Measurements from ENCODE around the gene POLR3A.
"Not testable (repeated sequence)": the region's sequence is repeated elsewhere in the genome, so short reads cannot be mapped to it uniquely, and the experiment has no call there.

POLR3A gene

DNA sequence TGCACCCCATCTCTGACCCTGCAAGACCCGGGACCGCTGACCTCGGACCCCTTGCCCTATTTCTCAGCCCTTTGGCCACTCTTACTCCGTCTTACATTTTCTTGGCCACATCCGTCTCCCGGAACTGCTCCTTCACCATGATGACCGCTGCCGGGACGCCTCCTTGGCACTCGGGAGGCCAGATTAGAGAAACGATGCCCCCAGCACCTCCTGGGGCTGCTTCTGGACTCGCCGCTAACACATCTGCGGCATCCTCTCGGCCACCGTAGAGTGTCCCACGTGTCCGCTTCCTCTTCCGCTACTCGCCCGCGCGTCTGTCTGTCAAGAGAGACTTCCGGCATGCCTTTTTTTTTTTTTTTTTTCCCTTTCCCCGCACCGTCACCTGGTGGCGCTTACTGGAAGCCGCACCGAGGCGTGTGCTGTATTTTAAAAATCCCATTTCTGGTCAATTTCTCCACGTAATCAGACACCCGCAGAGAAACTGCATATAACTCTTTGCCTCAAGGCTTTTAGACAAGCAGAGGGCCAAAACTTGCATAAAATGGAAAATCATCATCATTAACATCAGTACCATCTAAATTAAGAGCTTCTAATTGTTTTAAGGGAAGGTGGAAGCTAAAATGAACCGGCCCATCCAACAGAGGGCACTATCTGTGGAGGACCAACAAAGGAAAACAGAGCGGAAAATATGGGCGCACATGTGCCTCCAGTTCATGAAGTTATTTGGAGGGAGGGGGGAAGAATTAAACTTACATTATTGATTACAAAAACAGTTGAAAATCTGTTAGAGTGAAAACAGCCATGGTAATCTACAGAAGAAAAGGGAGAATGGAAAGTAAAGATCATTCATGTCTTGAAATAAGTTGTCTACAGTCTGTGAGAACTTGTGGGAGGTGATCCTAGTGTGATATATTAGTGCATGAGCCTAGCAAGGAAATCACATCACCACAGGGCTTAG, at the start of gene POLR3A:
Gene POLR3A (minus strand): TSS at position 247 of the 958 bp plus-strand sequence. CDS start 108 bp downstream, at position 139.
- peak; percentile 91 to 93 for DNase-seq

DNA sequence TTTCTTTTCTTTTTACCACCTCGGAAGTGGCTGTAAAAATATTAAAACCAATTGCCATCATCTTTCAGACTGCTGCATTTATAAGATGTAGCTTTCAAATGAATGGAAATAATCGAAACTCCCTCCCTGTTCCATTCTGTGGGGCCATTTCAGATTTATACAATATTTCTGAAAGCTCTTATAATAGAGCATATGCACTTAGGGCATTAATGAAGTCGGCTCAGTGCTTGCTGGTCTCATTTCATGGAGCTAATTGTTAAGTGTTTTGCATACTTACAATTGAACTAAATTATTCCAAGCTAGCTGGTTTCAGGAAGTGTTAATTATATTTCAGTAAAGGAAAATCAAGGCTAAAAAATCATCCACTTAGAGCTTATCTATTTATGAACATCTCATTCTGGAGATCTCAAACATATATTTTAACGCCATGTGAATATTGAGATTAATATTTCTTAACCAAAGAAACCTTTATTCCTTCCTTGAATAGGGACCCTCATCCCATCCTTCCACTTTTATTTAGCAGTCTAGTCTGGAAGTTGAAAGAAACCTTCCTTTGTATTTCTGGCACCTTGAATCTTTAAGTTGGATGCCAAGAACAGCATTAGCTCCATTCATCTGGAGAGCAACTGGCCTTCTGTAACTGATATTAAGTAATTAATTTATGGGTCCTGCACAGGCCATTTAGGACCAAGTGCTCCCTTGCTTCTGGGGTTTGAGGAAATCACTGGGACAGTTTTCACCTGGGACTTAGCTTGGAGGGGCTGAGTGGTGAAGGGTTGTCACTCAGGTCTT, 49.4 kb upstream of the POLR3A start:
- DNase-seq, result no peak

- not testable (repeated sequence) for DNase-seq
Observed at GRCh38 chr10:78075806-78076205, 46.5 kb upstream of the POLR3A start.

DNA sequence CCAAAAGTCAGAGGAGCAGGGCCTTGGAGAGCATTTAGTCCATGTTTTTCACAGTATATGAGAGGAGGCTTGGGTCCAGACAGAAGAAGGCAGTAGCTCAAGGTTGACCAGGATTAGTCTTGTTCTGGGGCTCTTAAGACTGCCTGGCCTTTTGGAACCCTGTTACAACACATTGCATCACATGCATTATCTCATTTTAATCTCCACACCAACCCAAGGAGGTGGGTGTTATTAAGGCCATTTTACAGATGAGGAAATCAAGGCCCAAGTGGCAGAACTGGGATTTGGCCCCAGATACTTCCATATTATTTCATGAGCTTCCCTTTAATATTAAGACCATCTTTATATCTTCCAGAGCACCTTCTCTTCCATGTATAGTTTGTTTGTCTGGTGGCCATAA, 43.2 kb upstream of the POLR3A start:
- DNase-seq, result no peak

GRCh38 chr10:78071857-78072179, 42.5 kb upstream of the POLR3A start:
- DNase-seq, result no peak

- DNase-seq, result no peak
Observed at GRCh38 chr10:78071140-78071856, 42.0 kb upstream of the POLR3A start.

- DNase-seq, result no peak
Observed at GRCh38 chr10:78070726-78071125, 41.4 kb upstream of the POLR3A start.

GRCh38 chr10:78070064-78070463, 40.7 kb upstream of the POLR3A start:
- DNase-seq, result not testable (repeated sequence)

DNA sequence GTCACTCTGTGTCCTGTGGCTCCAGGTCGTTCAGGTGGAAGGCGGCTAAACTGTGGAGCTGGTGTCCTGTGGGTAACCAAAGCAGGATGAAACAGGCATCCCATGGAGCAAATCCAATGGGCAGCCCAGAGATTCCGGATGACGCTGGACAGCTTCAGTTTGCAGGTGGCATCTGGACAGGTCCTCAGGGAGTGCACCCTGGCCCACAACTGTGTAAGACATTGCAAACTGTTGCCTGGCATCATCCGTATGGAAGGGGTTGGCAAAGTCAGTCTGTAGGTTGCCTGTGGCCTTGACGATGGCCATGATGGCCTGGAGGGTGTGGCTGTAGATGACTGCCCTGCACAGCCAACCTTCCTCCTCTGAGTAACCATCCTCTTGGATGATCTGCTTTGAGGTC, 39.8 kb upstream of the POLR3A start:
- no peak for DNase-seq

DNA sequence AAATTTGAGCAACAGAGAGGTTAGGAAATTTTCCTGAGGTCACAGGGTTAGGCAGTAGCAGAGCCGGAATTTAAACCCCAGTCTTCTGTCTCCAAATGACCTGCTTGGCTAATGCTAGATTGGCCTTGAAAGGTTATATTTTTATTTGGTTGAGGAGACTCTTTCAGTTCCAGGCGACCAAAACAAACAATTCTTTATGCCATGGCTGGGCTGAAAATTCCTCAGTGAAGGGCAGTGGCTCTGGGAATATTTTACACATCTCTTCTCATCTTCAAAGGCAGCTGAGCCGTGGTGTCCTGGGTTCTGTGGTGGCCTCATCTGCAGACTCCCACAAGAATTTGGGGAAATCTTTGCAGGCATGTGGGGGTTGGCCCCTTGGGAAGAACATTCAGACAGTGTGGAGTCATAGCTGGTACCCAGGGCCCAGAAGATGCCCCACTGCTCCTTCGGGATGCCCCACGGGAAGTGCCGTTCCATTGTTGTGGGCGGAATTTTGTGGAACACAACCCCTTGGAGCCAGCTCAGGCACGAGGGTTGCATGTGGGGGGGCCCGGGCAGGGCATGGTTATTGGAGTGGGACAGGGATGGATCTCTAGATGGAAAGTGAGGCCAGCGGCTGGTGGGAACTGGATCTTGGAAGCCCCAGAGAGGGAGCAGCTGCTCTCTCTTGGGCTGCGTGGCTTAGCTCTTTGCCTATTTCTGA, 37.6 kb upstream of the POLR3A start:
- DNase-seq, result no peak

GRCh38 chr10:78066012-78066411, 36.7 kb upstream of the POLR3A start:
- no peak for DNase-seq

DNA sequence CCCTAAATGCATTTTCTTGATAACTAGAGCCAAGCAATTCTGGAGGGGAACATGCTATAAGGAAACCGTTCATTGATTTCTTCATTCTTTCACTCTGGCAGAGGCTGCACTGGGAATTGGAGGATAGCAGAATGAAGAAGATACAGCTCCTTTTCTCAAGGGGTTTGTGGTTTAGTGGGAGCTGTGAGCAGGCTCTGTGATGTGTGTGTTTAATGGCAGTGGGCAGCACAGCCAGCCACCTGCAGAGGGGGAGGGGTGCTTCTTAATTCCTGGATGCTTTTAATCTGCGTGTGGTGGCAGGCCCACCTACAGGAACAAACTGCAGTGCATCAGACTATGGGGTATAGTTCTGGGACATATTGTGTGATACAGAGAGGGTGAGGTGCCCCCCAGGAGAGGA, 36.3 kb upstream of the POLR3A start:
- DNase-seq, result no peak

- not testable (repeated sequence) for DNase-seq
Observed at GRCh38 chr10:78064919-78065318, 35.6 kb upstream of the POLR3A start.

DNA sequence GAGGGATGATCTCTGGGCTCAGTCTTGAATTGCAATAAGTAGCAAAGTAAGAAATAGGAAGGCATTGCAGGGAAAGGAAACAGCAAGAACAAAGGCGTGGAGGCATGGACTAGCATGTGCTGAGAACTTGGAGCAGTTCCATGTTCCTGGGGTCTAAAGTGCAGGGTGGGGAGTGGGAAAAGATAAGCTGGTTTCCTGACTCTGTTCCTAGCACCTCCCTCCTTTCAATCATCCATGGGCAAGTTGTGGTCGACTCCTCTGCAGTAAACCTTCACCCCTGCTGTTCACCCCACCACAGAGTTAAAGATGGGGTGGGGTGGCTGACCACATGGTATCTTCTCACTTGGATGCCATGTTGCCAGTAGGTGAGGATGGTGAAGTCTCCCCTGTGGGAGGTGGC, 33.9 kb upstream of the POLR3A start:
- no peak for DNase-seq

DNA sequence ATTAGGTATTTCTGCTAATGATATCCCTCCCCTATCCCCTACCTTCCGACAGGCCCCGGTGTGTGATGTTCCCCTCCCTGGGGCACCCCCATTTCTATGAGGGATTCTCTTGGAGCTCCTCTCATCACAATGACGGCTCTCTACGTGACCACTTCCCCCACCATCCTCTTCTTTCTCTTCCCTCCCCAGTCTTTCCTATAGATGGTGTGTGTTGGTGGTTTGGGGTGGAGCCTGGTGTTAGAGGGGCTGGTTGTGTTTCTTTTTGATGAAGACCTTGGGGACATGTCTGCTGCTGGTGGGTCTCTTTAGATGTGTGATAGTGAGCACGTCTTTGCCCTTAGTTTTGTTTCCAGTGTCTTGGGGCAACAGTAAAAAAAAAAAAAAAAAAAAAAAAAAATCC, 33.0 kb upstream of the POLR3A start:
- DNase-seq, result no peak

GRCh38 chr10:78059906-78060702, 30.8 kb upstream of the POLR3A start:
- no peak for DNase-seq

DNA sequence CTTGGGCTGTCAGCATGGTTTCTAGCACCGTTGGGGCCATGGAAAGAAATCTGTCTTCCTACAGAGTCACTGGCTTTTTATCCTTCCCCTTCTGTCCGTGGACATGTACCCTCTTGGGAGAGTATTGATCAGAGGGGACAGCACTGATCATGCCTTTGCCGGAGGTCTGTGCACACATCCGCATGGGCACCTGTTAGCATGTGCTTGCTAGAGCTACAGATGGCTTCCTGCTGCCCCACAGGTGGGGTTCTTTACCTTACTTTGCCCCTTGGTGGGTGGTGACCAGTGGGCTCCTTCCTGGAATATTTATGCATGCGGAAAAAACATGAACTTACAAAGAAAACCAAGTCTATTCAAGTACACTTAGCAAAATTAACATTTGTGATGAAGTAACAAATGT, 29.2 kb upstream of the POLR3A start:
- no peak for DNase-seq

DNA sequence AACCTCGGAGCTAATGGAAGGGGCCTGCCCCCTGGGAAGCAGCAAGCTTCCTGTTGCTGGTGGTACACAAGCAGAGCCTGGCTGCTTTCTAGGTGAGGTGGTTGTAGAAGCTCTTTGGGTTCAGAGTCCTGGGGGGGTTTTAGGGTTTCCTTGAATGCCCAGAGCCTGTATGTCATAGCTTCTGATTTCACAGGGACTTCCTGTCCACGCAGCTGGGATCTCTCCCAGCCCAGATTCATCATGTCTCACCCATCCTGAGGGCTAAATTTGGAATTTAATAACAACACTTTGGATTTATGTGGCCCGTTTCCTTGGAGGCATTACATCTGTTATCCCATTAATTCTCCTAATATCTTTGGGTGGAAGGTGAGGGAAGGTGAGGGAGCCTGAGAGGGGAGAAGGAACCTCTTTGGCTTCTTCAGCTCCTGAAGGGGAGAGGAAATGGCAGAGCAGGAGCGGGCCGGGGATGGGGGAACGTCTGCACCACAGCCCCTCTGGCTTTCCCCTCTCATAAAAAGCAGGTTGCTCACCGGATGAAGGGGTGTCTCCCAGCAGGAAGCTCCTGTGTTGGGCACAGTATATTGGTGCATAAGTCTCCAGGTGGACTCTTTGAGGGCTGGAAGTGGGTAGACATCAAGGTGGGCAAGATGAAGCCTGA, 24.0 kb upstream of the POLR3A start:
- no peak for DNase-seq

DNA sequence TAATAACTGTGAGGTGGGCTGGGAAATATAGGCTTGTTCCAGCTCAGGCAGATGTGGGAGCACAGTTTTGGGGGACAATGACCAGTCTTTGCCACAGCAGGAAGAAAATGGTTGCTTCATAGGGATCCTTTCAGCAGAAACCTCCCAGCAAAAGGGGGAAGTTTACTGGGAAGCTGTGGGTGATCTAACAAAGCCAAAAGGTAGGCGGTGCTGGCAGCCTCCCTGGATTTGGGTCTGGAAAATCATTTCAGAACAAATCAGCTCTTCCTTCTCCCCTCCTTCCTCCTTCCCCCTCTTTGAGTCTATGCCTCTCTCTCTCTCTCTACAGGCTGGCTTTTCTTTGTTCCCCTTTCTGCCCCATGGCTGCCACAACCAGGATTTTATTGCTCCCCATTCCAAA, 20.5 kb upstream of the POLR3A start:
- DNase-seq, result no peak

DNA sequence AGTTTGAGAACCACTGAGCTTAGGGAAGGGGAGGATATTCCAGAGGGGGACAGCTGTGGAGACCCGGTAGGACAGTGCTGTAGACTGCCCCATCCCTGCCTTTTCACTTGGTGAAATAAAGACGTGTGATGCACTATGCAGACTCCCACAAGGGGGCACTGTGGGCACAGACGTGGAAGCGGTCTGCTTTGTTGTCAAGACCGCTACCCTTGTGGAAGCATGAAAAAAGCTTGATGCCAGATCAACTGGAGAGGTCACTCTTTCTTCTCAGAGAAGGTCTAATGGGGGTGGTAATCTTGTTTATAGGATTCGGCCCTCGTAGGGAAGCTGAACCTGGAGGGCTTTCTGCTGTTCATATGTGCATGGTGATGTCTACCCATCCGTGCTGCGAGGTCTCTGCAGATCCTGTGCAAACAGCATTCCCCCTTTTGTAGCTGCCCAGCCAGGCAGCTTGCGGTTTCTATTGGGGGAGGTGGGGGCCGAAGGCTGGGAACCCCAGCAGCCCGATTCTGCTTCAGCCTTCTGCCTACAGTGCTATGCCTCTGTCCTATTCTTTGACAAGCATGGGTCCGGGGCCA, 18.1 kb upstream of the POLR3A start:
- DNase-seq, result peak; percentile 90

- DNase-seq, result no peak
Observed at GRCh38 chr10:78046711-78047269, 17.5 kb upstream of the POLR3A start.

All from activated T-cell treated with anti-CD3 and anti-CD28 coated beads, Interleukin-2, amount 50 U/mL, for 48 hours (primary cell).